Stimulated activated CD4-positive, alpha-beta T cell treated with anti-CD3 and anti-CD28 coated beads, Interleukin-1b, Interleukin-23, amount 100 ng/mL, for 48 hours (primary cell): ENCODE results near the gene TAF3.
"Not testable (repeated sequence)": the region's sequence is repeated elsewhere in the genome, so short reads cannot be mapped to it uniquely, and the experiment has no call there.

Experiments used
- DNase-seq: peaks from one replicate; pipeline ENCODE4 v3.0.0-alpha.2; 2020

Gene TAF3

GRCh38 chr10:7818295-7819120, at the start of gene TAF3:
Gene TAF3, plus strand, starts transcription at chr10:7818505. Its CDS starts 205 bp downstream, at chr10:7818710.
- peak; percentile 92 for DNase-seq

- DNase-seq, result no peak
Observed at GRCh38 chr10:7773845-7774801, 44.2 kb upstream of the TAF3 start.

- no peak for DNase-seq
Observed at GRCh38 chr10:7776777-7777176, 41.5 kb upstream of the TAF3 start.

- DNase-seq, result not testable (repeated sequence)
Observed at GRCh38 chr10:7782194-7782593, 36.1 kb upstream of the TAF3 start.

- no peak for DNase-seq
Observed at GRCh38 chr10:7786430-7786829, 31.9 kb upstream of the TAF3 start.

- peak; percentile 20 for DNase-seq
Observed at GRCh38 chr10:7787150-7787856, 31.0 kb upstream of the TAF3 start.

GRCh38 chr10:7787857-7788638, 30.3 kb upstream of the TAF3 start, which contains the start of the genes ATP5F1C and KIN:
Gene ATP5F1C, plus strand, starts transcription at chr10:7788177. Its CDS starts 31 bp downstream, at chr10:7788208.
Gene KIN, minus strand, starts transcription at chr10:7787993. Its CDS starts 60 bp downstream, at chr10:7787933.
- peak; percentile 98 for DNase-seq

- peak; percentile 30 for DNase-seq
Observed at GRCh38 chr10:7788639-7789286, 29.5 kb upstream of the TAF3 start.

GRCh38 chr10:7789390-7789789, 28.9 kb upstream of the TAF3 start:
- no peak for DNase-seq

- DNase-seq, result no peak
Observed at GRCh38 chr10:7792541-7792940, 25.8 kb upstream of the TAF3 start.

GRCh38 chr10:7794251-7795026, 23.9 kb upstream of the TAF3 start:
- DNase-seq, result no peak

- no peak for DNase-seq
Observed at GRCh38 chr10:7795605-7796004, 22.7 kb upstream of the TAF3 start.

- DNase-seq, result no peak
Observed at GRCh38 chr10:7797582-7797981, 20.7 kb upstream of the TAF3 start.

- DNase-seq, result no peak
Observed at GRCh38 chr10:7802606-7803005, 15.7 kb upstream of the TAF3 start.

GRCh38 chr10:7804216-7804615, 14.1 kb upstream of the TAF3 start:
- no peak for DNase-seq

- no peak for DNase-seq
Observed at GRCh38 chr10:7804741-7805140, 13.6 kb upstream of the TAF3 start.

GRCh38 chr10:7808686-7809267, 9.5 kb upstream of the TAF3 start:
- DNase-seq, result no peak

GRCh38 chr10:7810443-7810842, 7.9 kb upstream of the TAF3 start:
- DNase-seq, result no peak

- no peak for DNase-seq
Observed at GRCh38 chr10:7811000-7811399, 7.3 kb upstream of the TAF3 start.

GRCh38 chr10:7811743-7812142, 6.6 kb upstream of the TAF3 start:
- DNase-seq, result not testable (repeated sequence)
